Spleen (tissue), 11 donors: Measurements from ENCODE around the gene GOLT1A. TPM values are rescaled to one million over a fixed set of nuclear protein-coding genes. Genes with fewer than 3 reads are reported as not detected.

ENCODE experiments used
- DNase-seq: peaks from one replicate; pipeline ENCODE4 v3.0.0-alpha.2; 2020
- H3K27ac ChIP-seq, 8 donors: fragments of 200-600 bp; sonication (generic) in 7 of 8; 1 replicate in 4 of 8; 2 replicates in 4 of 8; pipeline versions ENCODE4 v1.5.0 to v1.8.0; 2016 to 2021; ENCODE audit warnings: inconsistent platforms in 4 of 8, mild to moderate bottlenecking in 4 of 8, moderate library complexity in 1 of 8
- H3K27me3 ChIP-seq, 7 donors: fragments of 200-600 bp; sonication (generic) in 6 of 7; replicated peaks in 1 of 7; 1 replicate in 4 of 7; 2 replicates in 3 of 7; pipeline versions ENCODE4 v1.5.0 to v1.8.0; 2016 to 2021; ENCODE audit warnings: inconsistent platforms in 3 of 7, mild to moderate bottlenecking in 1 of 7
- H3K36me3 ChIP-seq, 6 donors: fragments of 200-600 bp; sonication (generic) in 5 of 6; 1 replicate in 4 of 6; 2 replicates in 2 of 6; pipeline versions ENCODE4 v1.5.0 to v1.8.0; 2016 to 2021; ENCODE audit warnings: inconsistent platforms in 2 of 6
- H3K4me1 ChIP-seq, 6 donors: fragments of 200-600 bp; sonication (generic) in 5 of 6; 1 replicate in 3 of 6; 2 replicates in 3 of 6; pipeline versions ENCODE4 v1.5.0 to v1.8.0; 2016 to 2021; ENCODE audit warnings: inconsistent platforms in 3 of 6
- H3K4me3 ChIP-seq, 8 donors: fragments of 200-600 bp; sonication (generic) in 7 of 8; 1 replicate in 4 of 8; 2 replicates in 4 of 8; pipeline versions ENCODE4 v1.5.0 to v1.8.0; 2016 to 2021; ENCODE audit warnings: inconsistent platforms in 4 of 8, mild to moderate bottlenecking in 4 of 8, moderate library complexity in 2 of 8
- H3K9me3 ChIP-seq, 8 donors: fragments of 200-600 bp; sonication (generic) in 7 of 8; 1 replicate in 4 of 8; 2 replicates in 4 of 8; pipeline versions ENCODE4 v1.5.0 to v1.8.0; 2016 to 2021; ENCODE audit warnings: inconsistent platforms in 4 of 8
- CTCF ChIP-seq, 11 experiments: fragments of 200-600 bp in 7 of 11; fragments of 450-650 bp in 4 of 11; sonication (generic) in 4 of 11; IDR thresholded peaks in 8 of 11; conservative IDR thresholded peaks in 3 of 11; 1 replicate in 7 of 11; 2 replicates in 4 of 11; pipeline versions ENCODE4 v1.4.0 to v1.8.0; 2016 to 2021; ENCODE audit warnings: antibody characterized with exemption in 11 of 11, inconsistent platforms in 4 of 11, mild to moderate bottlenecking in 1 of 11
- POLR2A ChIP-seq, 3 donors: fragments of 450-650 bp; IDR thresholded peaks; one replicate each; pipeline ENCODE4 v1.5.1; 2017; ENCODE audit warnings: antibody characterized with exemption in 3 of 3, mild to moderate bottlenecking in 1 of 3
- POLR2AphosphoS5 ChIP-seq, 3 donors: sonication (generic); formaldehyde crosslinking; IDR thresholded peaks; one replicate each; pipeline ENCODE4 v1.5.1; 2017; ENCODE audit warnings: antibody characterized with exemption in 3 of 3
- WGBS, 5 donors: extraction: QIAGEN DNeasy Blood & Tissue Kit in 3 of 5; methylation state at CpG; one replicate each; pipeline versions ENCODE4 v1.1.5 to v1.1.7; 2013 to 2018; 5-methylcytosine and 5-hydroxymethylcytosine counted together
- intact Hi-C: fragments of 100-400 bp; cut with DNase I; formaldehyde crosslinking; loops from one replicate; pipeline ENCODE4 v1.15.0; 2023; ENCODE audit warnings: low total_unique reads
- polyA plus RNA-seq, 3 donors: library from polyadenylated mRNA; stranded (reverse); fragments of 200-250 nt; gene quantifications; one replicate each; pipeline ENCODE4 v1.2.1, GENCODE V29; 2013
- total RNA-seq, 7 donors: library from RNA; depleted of rRNA in 3 of 7; stranded (reverse); fragments of >200 nt in 3 of 7; fragmentation: NEBNext Ultra II Directional in 4 of 7; extraction: Animal tissue kit (Norgen Biotek cat#: 25700) in 4 of 7; gene quantifications; one replicate each; pipeline versions ENCODE4 v1.1.0 to v1.2.1, GENCODE V29; 2016 to 2021
- donor health status: healthy with polysubstance abuse.
- donor health status: DM: no; HTN: no; CAD: no; lungs with moderate emphysema.
- donor health status: DM: no; HTN: no; CAD: no.
- donor health status: Bipolar disorder and iron deficiency.
- donor health status: healthy.
- donor health status: DM: no; HTN: no; CAD: no.
- donor health status: DM: yes; HTN: yes; CAD: no.

The GOLT1A gene
- total and polyA plus RNA-seq, 10 donors, result 0.13 to 0.24 TPM; not detected in 8

- no peak for DNase-seq
- Histone ChIP-seq H3K36me3 (no peaks in the 10 kb centered on the region), H3K9me3 (no peaks in the 10 kb centered on the region), H3K27ac (no peak overlapping the region), H3K4me3 (no peak overlapping the region), H3K27me3 (no peaks in the 10 kb centered on the region), H3K4me1 (no peaks in the 10 kb centered on the region)
- intact Hi-C loops, result loop anchor here (10.0 kb wide), 1 partner anchor 114 kb away; no protein-coding TSS in a partner anchor
- WGBS, 5 donors, result 89 to 97% (median 92%) methylated on average over 7 of the region's 7 CpGs
- no peak for TF ChIP-seq POLR2A (IDR thresholded peaks at IDR 0.05)
- no peak for TF ChIP-seq CTCF (IDR thresholded peaks at IDR 0.05 in 8 of 11, conservative IDR thresholded peaks at IDR 0.05 in 3 of 11)
- no peak for TF ChIP-seq POLR2AphosphoS5 (IDR thresholded peaks at IDR 0.05)
Observed at GRCh38 chr1:204251286-204251685, 37.5 kb upstream of the GOLT1A start.

GRCh38 chr1:204250428-204251030 is 36.7 kb upstream of the GOLT1A start:
- H3K4me3 ChIP-seq, result no peak overlapping the region
- no peak for DNase-seq
- H3K27me3 ChIP-seq, result no peaks in the 10 kb centered on the region
- no peaks in the 10 kb centered on the region for H3K36me3 ChIP-seq
- H3K27ac ChIP-seq, result no peak overlapping the region
- H3K4me1 ChIP-seq, result no peaks in the 10 kb centered on the region
- intact Hi-C loops, result loop anchor here (10.0 kb wide), 1 partner anchor 114 kb away; no protein-coding TSS in a partner anchor
- TF ChIP-seq POLR2AphosphoS5 (IDR thresholded peaks at IDR 0.05), result no peak
- no peak for TF ChIP-seq CTCF (IDR thresholded peaks at IDR 0.05 in 8 of 11, conservative IDR thresholded peaks at IDR 0.05 in 3 of 11)
- TF ChIP-seq POLR2A (IDR thresholded peaks at IDR 0.05), result no peak
- H3K9me3 ChIP-seq, result no peaks in the 10 kb centered on the region
- WGBS, 5 donors, result 77 to 84% (median 81%) methylated on average over 11 to 12 of the region's 12 CpGs

- TF ChIP-seq POLR2A (IDR thresholded peaks at IDR 0.05), result no peak
- no peak for TF ChIP-seq CTCF (IDR thresholded peaks at IDR 0.05 in 8 of 11, conservative IDR thresholded peaks at IDR 0.05 in 3 of 11)
- TF ChIP-seq POLR2AphosphoS5 (IDR thresholded peaks at IDR 0.05), result no peak
- H3K4me1 ChIP-seq, result no peaks in the 10 kb centered on the region
- 76 to 85% (median 83%) methylated on average over 7 of the region's 7 CpGs for WGBS, 5 donors
- H3K9me3 ChIP-seq, result no peaks in the 10 kb centered on the region
- no peaks in the 10 kb centered on the region for H3K36me3 ChIP-seq
- intact Hi-C loops, result loop anchor here (10.0 kb wide), 1 partner anchor 115 kb away; no protein-coding TSS in a partner anchor
- no peaks in the 10 kb centered on the region for H3K27me3 ChIP-seq
- H3K27ac ChIP-seq, result no peak overlapping the region
- H3K4me3 ChIP-seq, result no peak overlapping the region
- DNase-seq, result no peak
Observed at GRCh38 chr1:204249736-204250427, 36.1 kb upstream of the GOLT1A start.

- intact Hi-C loops, result no loop called here
- no peaks in the 10 kb centered on the region for H3K9me3 ChIP-seq
- no peaks in the 10 kb centered on the region for H3K27me3 ChIP-seq
- TF ChIP-seq POLR2A (IDR thresholded peaks at IDR 0.05), result no peak
- no peak for TF ChIP-seq POLR2AphosphoS5 (IDR thresholded peaks at IDR 0.05)
- no peak for TF ChIP-seq CTCF (IDR thresholded peaks at IDR 0.05 in 8 of 11, conservative IDR thresholded peaks at IDR 0.05 in 3 of 11)
- no peak for DNase-seq
- H3K4me1 ChIP-seq, result no peaks in the 10 kb centered on the region
- 86 to 93% (median 88%) methylated on average over 3 of the region's 3 CpGs for WGBS, 5 donors
- no peak overlapping the region for H3K4me3 ChIP-seq
- H3K36me3 ChIP-seq, result no peaks in the 10 kb centered on the region
- no peak overlapping the region for H3K27ac ChIP-seq
Observed at GRCh38 chr1:204248954-204249353, 35.2 kb upstream of the GOLT1A start.
